Keratinocyte (primary cell): ENCODE measurements around the gene NEFH. TPM values are rescaled to one million over a fixed set of nuclear protein-coding genes. Genes with fewer than 3 reads are reported as not detected.
A peak's percentile ranks its signal among the peaks of the same experiment; 100 is the strongest.

Experiments
- DNase-seq: peaks from one replicate; pipeline ENCODE4 v3.0.0-alpha.2; 2011; ENCODE audit warnings: low read depth, missing footprints, low spot score
- FAIRE-seq: peaks from 2 replicates; lab custom pipeline; 2011; peaks lifted over from hg19 to GRCh38; lab: Jason Lieb, UNC
- H2AFZ ChIP-seq: 2 replicates; pipeline ENCODE4 v1.6.0; 2012; ENCODE audit warnings: low read length, control low read depth, inconsistent platforms; ENCODE audit not compliant: control insufficient read depth
- H3K27ac ChIP-seq: 2 replicates; pipeline ENCODE4 v1.5.1; 2011; ENCODE audit warnings: low read length; ENCODE audit not compliant: control insufficient read depth, insufficient read depth
- H3K27me3 ChIP-seq: 3 replicates; pipeline ENCODE4 v1.6.0; 2011; ENCODE audit warnings: low read length; ENCODE audit not compliant: control insufficient read depth, insufficient read depth; ENCODE audit errors: extremely low read depth
- H3K36me3 ChIP-seq, 2 experiments: 2 replicates in 1 of 2; 3 replicates in 1 of 2; pipeline ENCODE4 v1.5.1; 2011; ENCODE audit warnings: low read length in 2 of 2, mild to moderate bottlenecking in 1 of 2; ENCODE audit not compliant: control insufficient read depth in 2 of 2, insufficient read depth in 2 of 2; ENCODE audit errors: extremely low read depth in 1 of 2
- H3K4me1 ChIP-seq: 3 replicates; pipeline ENCODE4 v1.5.1; 2011; ENCODE audit warnings: low read length; ENCODE audit not compliant: control insufficient read depth, insufficient read depth; ENCODE audit errors: extremely low read depth
- H3K4me2 ChIP-seq: 3 replicates; pipeline ENCODE4 v1.6.0; 2011; ENCODE audit warnings: low read depth, low read length; ENCODE audit not compliant: control insufficient read depth, insufficient read depth; ENCODE audit errors: extremely low read depth
- H3K4me3 ChIP-seq, 3 experiments: fragments of 200-600 bp in 1 of 3; sonication (generic) in 1 of 3; 2 replicates in 2 of 3; 3 replicates in 1 of 3; pipeline ENCODE4 v1.5.1; 2011 to 2016; ENCODE audit warnings: low read length in 3 of 3, mild to moderate bottlenecking in 3 of 3, control low read depth in 2 of 3, inconsistent platforms in 1 of 3, low read depth in 1 of 3, mixed read lengths in 1 of 3, mixed run types in 1 of 3, moderate library complexity in 1 of 3; ENCODE audit not compliant: control insufficient read depth in 2 of 3, insufficient read depth in 2 of 3; ENCODE audit errors: extremely low read depth in 1 of 3
- H3K79me2 ChIP-seq: 2 replicates; pipeline ENCODE4 v1.6.0; 2012; ENCODE audit warnings: low read length; ENCODE audit not compliant: control insufficient read depth, insufficient read depth
- H3K9ac ChIP-seq: 3 replicates; pipeline ENCODE4 v1.6.0; 2011; ENCODE audit warnings: low read length; ENCODE audit not compliant: control insufficient read depth, insufficient read depth; ENCODE audit errors: extremely low read depth
- H3K9me1 ChIP-seq: 3 replicates; pipeline ENCODE4 v1.6.0; 2011; ENCODE audit warnings: low read length; ENCODE audit not compliant: control insufficient read depth, insufficient read depth; ENCODE audit errors: extremely low read depth
- H3K9me3 ChIP-seq: 2 replicates; pipeline ENCODE4 v1.5.1; 2012; ENCODE audit warnings: low read depth, low read length; ENCODE audit not compliant: control insufficient read depth
- H4K20me1 ChIP-seq: 3 replicates; pipeline ENCODE4 v1.6.0; 2011; ENCODE audit warnings: low read length; ENCODE audit not compliant: control insufficient read depth, insufficient read depth; ENCODE audit errors: extremely low read depth
- EZH2 ChIP-seq: IDR thresholded peaks from one replicate; pipeline ENCODE4 v1.6.1; 2012; ENCODE audit warnings: inconsistent platforms, mild to moderate bottlenecking, low read length, moderate library complexity
- dilution Hi-C: fragments of 300-500 bp; cut with MboI; formaldehyde crosslinking; loops from one replicate; pipeline ENCODE4 v1.7.0; 2020; ENCODE audit warnings: low sequenced_read_pairs; ENCODE audit not compliant: extremely low pct_ligation_motif_present
- polyA plus RNA-seq, 5 experiments: library from polyadenylated mRNA; depleted of rRNA in 3 of 5; stranded (reverse) in 3 of 5; stranded (forward) in 1 of 5; unstranded in 1 of 5; fragments of >200 nt; gene quantifications; 1 replicate in 1 of 5; 2 replicates in 3 of 5; 3 replicates in 1 of 5; pipeline versions ENCODE4 v1.2.1 to v1.2.3, GENCODE V29; 2011 to 2012; ENCODE audit warnings: missing spikeins in 2 of 5, low read depth in 1 of 5, low replicate concordance in 1 of 5
- TF ChIP-seq, protein P1 (sequence below), 3 experiments: IDR thresholded peaks in 1 of 3; conservative IDR thresholded peaks in 1 of 3; optimal IDR thresholded peaks in 1 of 3; 2 replicates in 2 of 3; 3 replicates in 1 of 3; pipeline versions ENCODE3 to v1.5.1; 2011; ENCODE audit warnings: low read length in 3 of 3, mild to moderate bottlenecking in 3 of 3, moderate library complexity in 2 of 3, control low read depth in 1 of 3, inconsistent platforms in 1 of 3; ENCODE audit not compliant: insufficient read depth in 2 of 3; ENCODE audit errors: extremely low read depth in 1 of 3

Gene NEFH
- polyA plus RNA-seq, 1 donor (not counting 4 experiments of a cell fraction or from before 2014, with no cell fraction given) = 0.07 TPM

GRCh38 chr22:29469755-29470154 is 10.3 kb upstream of the NEFH start:
- TF ChIP-seq EZH2 = no peak
- TF ChIP-seq, protein P1, sequence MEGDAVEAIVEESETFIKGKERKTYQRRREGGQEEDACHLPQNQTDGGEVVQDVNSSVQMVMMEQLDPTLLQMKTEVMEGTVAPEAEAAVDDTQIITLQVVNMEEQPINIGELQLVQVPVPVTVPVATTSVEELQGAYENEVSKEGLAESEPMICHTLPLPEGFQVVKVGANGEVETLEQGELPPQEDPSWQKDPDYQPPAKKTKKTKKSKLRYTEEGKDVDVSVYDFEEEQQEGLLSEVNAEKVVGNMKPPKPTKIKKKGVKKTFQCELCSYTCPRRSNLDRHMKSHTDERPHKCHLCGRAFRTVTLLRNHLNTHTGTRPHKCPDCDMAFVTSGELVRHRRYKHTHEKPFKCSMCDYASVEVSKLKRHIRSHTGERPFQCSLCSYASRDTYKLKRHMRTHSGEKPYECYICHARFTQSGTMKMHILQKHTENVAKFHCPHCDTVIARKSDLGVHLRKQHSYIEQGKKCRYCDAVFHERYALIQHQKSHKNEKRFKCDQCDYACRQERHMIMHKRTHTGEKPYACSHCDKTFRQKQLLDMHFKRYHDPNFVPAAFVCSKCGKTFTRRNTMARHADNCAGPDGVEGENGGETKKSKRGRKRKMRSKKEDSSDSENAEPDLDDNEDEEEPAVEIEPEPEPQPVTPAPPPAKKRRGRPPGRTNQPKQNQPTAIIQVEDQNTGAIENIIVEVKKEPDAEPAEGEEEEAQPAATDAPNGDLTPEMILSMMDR (optimal IDR thresholded peaks at IDR 0.05 in 1 of 3, IDR thresholded peaks at IDR 0.05 in 1 of 3, conservative IDR thresholded peaks at IDR 0.05 in 1 of 3; ENCODE audit: extremely low read depth in 1 of 3, insufficient read depth in 2 of 3, low read length in 3 of 3) = no peak
- H3K36me3 ChIP-seq = no peaks in the 10 kb centered on the region
- H3K9me1 ChIP-seq = no peaks in the 10 kb centered on the region
- H3K4me3 ChIP-seq = peak overlapping the region; percentile 25 to 67 (median 61)
- H2AFZ ChIP-seq = peak overlapping the region; percentile 91
- H3K27ac ChIP-seq = no peak overlapping the region
- no peaks in the 10 kb centered on the region for H4K20me1 ChIP-seq
- H3K27me3 ChIP-seq = peaks cover 4% of the 10 kb centered on the region
- H3K4me2 ChIP-seq = peak overlapping the region; percentile 79
- peaks cover 19% of the 10 kb centered on the region for H3K4me1 ChIP-seq
- peak; percentile 44 for FAIRE-seq
- no peak for DNase-seq
- dilution Hi-C loops = no loop called here
- H3K79me2 ChIP-seq = no peaks in the 10 kb centered on the region
- H3K9me3 ChIP-seq = no peaks in the 10 kb centered on the region
- no peak overlapping the region for H3K9ac ChIP-seq

DNA sequence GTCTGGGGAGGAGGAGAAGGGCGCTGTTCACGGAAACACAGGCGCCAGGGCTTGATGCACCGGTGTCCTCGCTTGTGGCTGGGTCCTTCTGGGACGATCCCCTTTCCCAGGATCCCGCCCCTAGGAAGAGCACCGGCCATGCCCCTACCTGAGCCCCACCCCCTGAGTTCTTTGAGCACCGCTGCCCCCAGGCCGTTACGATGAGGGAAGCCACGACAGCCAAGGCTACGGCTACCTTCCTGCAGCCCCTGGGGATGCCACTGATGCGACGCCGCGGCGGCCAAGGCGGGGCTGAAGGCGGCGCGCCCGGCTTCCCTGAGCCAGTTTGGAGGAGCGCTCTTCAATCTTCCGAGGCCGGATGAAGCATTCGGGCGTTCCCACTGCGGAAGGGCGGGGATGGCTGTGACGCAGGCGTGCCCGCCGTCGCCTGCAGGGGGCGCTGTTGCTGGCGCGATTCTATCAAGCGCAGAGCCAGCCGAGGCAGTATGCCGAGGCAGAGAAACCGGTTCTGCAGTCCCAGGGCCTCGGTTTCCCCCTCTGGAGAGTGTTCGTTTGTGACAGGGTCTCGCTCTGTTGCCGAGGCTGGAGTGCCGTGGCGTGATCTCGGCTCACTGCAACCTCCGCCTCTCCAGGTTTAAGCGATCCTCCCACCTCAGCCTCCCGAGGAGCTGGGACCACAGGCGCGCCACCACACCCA is 9.7 kb upstream of the NEFH start:
- H3K9ac ChIP-seq = no peak overlapping the region
- peak overlapping the region; percentile 25 to 67 (median 61) for H3K4me3 ChIP-seq
- TF ChIP-seq, protein P1 (optimal IDR thresholded peaks at IDR 0.05 in 1 of 3, IDR thresholded peaks at IDR 0.05 in 1 of 3, conservative IDR thresholded peaks at IDR 0.05 in 1 of 3; ENCODE audit: extremely low read depth in 1 of 3, insufficient read depth in 2 of 3, low read length in 3 of 3) = peak; percentile 89 to 99 (median 93)
- no peak for TF ChIP-seq EZH2
- H3K27ac ChIP-seq = no peak overlapping the region
- peak overlapping the region; percentile 91 for H2AFZ ChIP-seq
- dilution Hi-C loops = no loop called here
- no peaks in the 10 kb centered on the region for H3K79me2 ChIP-seq
- H3K4me1 ChIP-seq = peaks cover 19% of the 10 kb centered on the region
- H3K9me3 ChIP-seq = no peaks in the 10 kb centered on the region
- FAIRE-seq (peak; percentile 26), DNase-seq (peak; percentile 21)
- H3K36me3 ChIP-seq = no peaks in the 10 kb centered on the region
- peak overlapping the region; percentile 79 for H3K4me2 ChIP-seq
- no peaks in the 10 kb centered on the region for H4K20me1 ChIP-seq
- peaks cover 4% of the 10 kb centered on the region for H3K27me3 ChIP-seq
- no peaks in the 10 kb centered on the region for H3K9me1 ChIP-seq
